ENCODE data around the gene C14orf119.

DNA sequence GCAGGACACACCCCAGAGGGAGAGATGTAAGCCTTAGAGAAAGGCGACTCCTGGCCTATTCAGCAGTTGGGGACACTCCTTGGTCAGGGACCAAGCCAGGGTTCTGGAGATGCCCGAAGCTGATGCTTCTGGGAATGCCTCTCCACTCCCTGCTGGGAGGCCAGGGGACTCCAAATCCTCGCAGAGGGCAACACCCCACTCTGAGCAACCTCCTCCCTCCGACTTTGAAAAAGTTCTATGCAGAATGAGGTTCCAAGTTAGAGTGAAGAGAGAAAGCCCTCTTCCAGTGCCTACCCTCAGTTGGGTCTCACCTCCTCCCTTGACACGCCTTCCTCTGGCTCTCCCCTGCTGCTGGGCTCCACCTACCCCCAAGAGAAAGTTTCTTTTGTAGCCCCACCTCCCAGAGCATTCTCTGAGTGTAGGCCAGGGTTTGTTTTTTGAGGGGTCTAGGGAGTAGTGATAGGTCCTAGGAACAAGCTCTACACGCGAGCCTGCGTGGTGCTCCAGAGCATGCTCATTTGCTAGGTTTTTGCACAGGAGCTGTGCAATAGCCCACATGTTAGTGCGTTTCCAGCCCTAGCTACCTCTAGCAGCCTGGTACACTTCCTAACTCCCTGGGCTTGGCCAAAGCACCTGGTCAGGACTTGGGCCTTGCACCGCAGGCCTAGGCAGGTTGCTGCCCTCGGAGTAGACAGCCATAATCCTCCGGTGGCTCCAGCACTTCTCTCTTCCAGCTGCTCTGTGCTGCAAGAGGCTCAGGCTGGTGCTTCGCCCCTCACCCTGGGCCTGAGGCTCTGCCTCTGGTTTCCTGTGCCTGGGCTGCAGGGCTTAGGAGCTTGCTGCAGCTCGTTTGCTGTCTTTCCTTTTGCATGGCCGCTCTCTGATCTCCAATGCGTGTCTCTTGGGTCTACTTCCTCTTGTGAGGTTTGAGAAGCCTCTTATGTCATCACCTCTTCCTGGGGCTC is 24.3 kb downstream of the C14orf119 start:
- TF ChIP-seq, protein P1, sequence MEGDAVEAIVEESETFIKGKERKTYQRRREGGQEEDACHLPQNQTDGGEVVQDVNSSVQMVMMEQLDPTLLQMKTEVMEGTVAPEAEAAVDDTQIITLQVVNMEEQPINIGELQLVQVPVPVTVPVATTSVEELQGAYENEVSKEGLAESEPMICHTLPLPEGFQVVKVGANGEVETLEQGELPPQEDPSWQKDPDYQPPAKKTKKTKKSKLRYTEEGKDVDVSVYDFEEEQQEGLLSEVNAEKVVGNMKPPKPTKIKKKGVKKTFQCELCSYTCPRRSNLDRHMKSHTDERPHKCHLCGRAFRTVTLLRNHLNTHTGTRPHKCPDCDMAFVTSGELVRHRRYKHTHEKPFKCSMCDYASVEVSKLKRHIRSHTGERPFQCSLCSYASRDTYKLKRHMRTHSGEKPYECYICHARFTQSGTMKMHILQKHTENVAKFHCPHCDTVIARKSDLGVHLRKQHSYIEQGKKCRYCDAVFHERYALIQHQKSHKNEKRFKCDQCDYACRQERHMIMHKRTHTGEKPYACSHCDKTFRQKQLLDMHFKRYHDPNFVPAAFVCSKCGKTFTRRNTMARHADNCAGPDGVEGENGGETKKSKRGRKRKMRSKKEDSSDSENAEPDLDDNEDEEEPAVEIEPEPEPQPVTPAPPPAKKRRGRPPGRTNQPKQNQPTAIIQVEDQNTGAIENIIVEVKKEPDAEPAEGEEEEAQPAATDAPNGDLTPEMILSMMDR (IDR thresholded peaks at IDR 0.05), result no peak
- TF ChIP-seq POLR2A (IDR thresholded peaks at IDR 0.05), result no peak

Data from thyroid gland (tissue), 4 donors.